B cell (primary cell): ENCODE data around the gene ATG4B.

Experiments used
- EZH2 ChIP-seq: IDR thresholded peaks from 2 replicates; pipeline ENCODE4 v1.6.1; 2012; ENCODE audit warnings: borderline replicate concordance, low read depth, mild to moderate bottlenecking, moderate library complexity, low read length; ENCODE audit not compliant: insufficient read depth, poor library complexity, severe bottlenecking
- TF ChIP-seq, protein P1 (sequence below): fragments of 200-600 bp; IDR thresholded peaks from one replicate; pipeline ENCODE4 v1.8.0; 2022; ENCODE audit warnings: antibody characterized with exemption, mild to moderate bottlenecking

DNA sequence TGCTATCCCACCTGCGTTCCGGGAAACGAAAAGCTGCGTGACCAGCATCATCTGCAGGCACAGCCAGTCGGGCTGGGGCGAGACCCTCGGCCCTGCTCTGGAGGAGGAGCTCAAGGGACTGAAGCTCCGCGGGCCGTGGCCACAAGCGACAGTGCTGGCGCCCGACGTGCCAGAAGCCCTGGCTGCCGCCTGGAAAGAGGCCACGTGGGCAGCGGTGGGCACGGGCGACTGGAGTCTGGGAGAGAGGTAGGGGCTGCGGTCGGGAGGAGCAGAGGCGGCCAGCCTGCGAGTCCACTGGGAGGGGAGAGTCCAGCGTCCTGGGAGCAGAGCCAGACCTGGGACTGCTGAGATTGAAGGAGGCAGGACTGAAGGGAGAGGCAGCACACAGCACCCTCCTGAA lies 39.9 kb downstream of the ATG4B start:
- TF ChIP-seq, protein P1, sequence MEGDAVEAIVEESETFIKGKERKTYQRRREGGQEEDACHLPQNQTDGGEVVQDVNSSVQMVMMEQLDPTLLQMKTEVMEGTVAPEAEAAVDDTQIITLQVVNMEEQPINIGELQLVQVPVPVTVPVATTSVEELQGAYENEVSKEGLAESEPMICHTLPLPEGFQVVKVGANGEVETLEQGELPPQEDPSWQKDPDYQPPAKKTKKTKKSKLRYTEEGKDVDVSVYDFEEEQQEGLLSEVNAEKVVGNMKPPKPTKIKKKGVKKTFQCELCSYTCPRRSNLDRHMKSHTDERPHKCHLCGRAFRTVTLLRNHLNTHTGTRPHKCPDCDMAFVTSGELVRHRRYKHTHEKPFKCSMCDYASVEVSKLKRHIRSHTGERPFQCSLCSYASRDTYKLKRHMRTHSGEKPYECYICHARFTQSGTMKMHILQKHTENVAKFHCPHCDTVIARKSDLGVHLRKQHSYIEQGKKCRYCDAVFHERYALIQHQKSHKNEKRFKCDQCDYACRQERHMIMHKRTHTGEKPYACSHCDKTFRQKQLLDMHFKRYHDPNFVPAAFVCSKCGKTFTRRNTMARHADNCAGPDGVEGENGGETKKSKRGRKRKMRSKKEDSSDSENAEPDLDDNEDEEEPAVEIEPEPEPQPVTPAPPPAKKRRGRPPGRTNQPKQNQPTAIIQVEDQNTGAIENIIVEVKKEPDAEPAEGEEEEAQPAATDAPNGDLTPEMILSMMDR, result no peak
- TF ChIP-seq EZH2, result no peak
